ENCODE data around the gene GRIA1. TPM values are rescaled to one million over a fixed set of nuclear protein-coding genes. Genes with fewer than 3 reads are reported as not detected.

The GRIA1 gene
- total and polyA plus RNA-seq, 8 donors, result 0.04 to 0.22 (median 0.05) TPM; not detected in 3

DNA sequence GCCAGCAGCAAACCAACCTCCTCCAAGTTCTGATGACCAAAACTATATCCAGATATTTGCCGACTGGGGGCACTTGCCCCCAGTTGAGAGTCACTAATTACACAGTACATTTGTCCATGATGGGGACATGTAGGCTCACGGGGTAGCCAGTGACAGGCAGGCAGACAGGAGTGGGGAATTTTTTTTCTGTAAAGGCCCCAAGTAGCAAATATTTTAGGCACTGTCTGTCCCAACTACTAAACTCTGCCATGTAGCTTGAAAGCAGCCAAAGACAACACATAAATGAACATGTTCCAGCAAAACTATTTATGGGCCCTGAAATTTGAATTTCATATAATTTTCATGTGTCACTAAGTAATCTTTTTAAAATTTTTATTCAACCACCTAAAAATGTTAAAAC lies 80.7 kb downstream of the GRIA1 start:
- TF ChIP-seq, protein P1, sequence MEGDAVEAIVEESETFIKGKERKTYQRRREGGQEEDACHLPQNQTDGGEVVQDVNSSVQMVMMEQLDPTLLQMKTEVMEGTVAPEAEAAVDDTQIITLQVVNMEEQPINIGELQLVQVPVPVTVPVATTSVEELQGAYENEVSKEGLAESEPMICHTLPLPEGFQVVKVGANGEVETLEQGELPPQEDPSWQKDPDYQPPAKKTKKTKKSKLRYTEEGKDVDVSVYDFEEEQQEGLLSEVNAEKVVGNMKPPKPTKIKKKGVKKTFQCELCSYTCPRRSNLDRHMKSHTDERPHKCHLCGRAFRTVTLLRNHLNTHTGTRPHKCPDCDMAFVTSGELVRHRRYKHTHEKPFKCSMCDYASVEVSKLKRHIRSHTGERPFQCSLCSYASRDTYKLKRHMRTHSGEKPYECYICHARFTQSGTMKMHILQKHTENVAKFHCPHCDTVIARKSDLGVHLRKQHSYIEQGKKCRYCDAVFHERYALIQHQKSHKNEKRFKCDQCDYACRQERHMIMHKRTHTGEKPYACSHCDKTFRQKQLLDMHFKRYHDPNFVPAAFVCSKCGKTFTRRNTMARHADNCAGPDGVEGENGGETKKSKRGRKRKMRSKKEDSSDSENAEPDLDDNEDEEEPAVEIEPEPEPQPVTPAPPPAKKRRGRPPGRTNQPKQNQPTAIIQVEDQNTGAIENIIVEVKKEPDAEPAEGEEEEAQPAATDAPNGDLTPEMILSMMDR (IDR thresholded peaks at IDR 0.05), result no peak
- intact Hi-C loops (cut with DNase I), result no loop called here
- Histone ChIP-seq H3K4me1 (no peaks in the 10 kb centered on the region), H3K27me3 (no peaks in the 10 kb centered on the region), H3K27ac (no peak overlapping the region), H3K9me3 (no peaks in the 10 kb centered on the region), H3K4me3 (no peak overlapping the region), H3K36me3 (no peaks in the 10 kb centered on the region)
- DNase-seq (no peak), FAIRE-seq (no peak), ATAC-seq (no peak)
- 72 to 79% methylated on average over 2 of the region's 2 CpGs for WGBS, 2 donors

DNA sequence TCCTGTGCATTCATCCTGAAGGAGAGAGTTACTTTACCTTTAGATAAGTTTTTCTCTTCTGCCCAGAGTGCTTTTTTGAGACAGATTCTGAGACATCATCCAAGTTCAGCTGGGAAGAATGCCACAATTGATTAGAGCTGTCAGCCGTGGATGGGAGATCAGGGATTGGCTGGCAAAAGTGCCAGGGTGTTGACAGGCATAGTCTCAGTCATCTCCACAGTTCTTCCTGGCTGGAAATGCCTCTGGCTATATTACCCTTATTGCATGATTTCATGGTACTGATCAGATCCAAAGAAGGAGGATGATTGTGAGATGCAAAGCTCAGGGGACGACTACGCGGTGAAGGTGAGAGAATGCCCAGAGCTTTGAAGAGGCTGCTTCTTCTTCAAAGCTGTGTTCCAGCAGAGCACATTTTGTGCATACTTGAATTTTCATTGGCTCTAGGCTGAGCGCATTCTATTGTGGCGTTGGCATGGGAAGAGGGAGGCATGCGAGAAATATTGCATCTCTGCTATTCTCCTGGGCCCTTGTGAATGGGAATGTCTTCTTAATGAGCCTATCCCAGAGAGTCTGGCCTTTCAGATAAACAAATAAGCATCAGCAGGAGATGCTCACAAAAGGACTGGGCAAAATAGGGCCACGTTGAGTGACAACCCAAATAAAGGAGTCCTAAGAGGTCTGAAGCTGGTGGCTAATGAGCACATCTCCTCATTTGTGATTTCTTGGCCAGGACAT lies 82.1 kb downstream of the GRIA1 start:
- H3K9me3 ChIP-seq, result no peaks in the 10 kb centered on the region
- TF ChIP-seq, protein P1 (IDR thresholded peaks at IDR 0.05), result no peak
- no peak overlapping the region for H3K27ac ChIP-seq
- H3K27me3 ChIP-seq, result no peaks in the 10 kb centered on the region
- no peak overlapping the region for H3K4me3 ChIP-seq
- no peaks in the 10 kb centered on the region for H3K36me3 ChIP-seq
- no peak for DNase-seq
- no peak for FAIRE-seq
- WGBS, 2 donors, result 72 to 80% methylated on average over 8 of the region's 8 CpGs
- ATAC-seq, result no peak
- intact Hi-C loops (cut with DNase I), result no loop called here
- no peaks in the 10 kb centered on the region for H3K4me1 ChIP-seq

DNA sequence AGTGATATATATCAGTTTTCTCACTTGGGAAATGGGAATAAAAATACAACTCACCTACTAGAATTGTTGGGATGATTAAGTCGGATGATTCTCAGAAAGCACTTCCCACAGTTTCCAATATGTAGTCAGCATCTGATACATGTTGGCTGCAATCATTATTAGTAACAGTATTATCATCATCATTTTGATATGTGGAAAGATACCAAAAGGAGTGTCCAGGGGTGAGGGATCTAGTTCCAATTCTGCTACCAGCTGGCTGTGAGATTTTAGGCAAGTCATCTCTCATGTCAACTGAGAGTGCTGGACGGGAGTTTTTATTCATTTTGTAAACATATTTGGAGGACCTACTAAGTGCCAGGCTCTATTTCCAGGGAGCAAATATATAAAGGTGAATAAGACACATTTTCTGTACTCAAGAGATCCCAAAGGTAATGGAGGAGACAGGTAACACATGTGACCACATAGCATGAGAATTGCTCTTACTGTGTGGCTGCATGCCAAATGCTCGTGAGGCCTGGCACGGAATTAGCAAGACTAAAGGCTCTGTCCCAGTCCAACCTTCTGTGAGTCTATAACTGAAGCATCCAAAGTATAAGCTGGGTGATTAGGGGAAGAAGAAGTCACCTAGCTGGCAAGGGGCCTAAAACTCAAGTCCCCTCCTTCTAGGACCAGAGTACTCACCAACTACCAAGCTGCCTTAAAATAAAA lies 83.0 kb downstream of the GRIA1 start:
- H3K36me3 ChIP-seq, result no peaks in the 10 kb centered on the region
- no peak for DNase-seq
- no peak overlapping the region for H3K4me3 ChIP-seq
- no peaks in the 10 kb centered on the region for H3K9me3 ChIP-seq
- FAIRE-seq, result no peak
- intact Hi-C loops (cut with DNase I), result no loop called here
- WGBS, 2 donors, result 47 to 51% methylated on average over 4 of the region's 4 CpGs
- TF ChIP-seq, protein P1 (IDR thresholded peaks at IDR 0.05), result no peak
- no peak overlapping the region for H3K27ac ChIP-seq
- ATAC-seq, result no peak
- H3K27me3 ChIP-seq, result no peaks in the 10 kb centered on the region
- no peaks in the 10 kb centered on the region for H3K4me1 ChIP-seq

DNA sequence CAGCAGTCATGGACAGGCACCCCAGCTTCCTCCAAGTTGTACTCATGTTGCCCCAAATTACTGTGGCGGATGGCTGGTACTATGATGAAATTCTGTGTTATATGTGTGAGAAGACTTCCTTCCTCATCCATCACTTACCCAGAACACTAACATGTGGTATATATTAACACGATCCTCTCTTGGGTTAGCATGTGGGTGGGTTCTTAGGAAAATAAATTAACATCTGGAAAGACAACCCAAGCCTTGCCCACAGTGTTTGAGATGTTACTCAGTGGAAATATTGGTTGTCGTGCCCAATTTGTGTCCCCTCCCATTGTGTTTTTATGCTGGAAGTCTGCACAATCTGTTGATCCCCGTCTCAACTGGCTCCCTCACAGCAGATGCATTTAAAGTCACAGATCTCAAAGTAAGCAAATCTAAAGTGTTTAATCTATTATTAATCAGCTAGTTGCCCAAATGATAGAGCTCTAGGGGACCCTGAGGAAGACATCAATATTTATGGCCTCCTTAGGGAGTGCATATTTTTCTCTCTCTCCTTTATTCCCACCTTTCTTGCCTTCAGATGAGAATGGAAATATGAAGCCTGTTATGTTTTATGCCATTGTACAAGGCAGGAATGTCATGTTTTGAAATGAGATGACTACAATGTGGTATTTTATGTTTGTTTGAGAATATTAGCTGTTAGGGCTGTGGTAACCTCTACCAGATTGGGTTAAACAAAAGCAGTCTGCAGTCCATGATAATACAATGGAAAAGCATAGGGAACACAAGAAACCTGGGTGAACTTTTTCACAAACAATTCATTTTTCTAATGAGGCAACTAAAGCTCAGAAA lies 93.9 kb downstream of the GRIA1 start:
- intact Hi-C loops (cut with DNase I), result no loop called here
- H3K9me3 ChIP-seq, result no peaks in the 10 kb centered on the region
- DNase-seq, result no peak
- no peak for FAIRE-seq
- H3K27me3 ChIP-seq, result peaks cover 0 to 3% (median 0%) of the 10 kb centered on the region in 4 donors
- TF ChIP-seq, protein P1 (IDR thresholded peaks at IDR 0.05), result no peak
- no peak overlapping the region for H3K27ac ChIP-seq
- 45 to 53% methylated on average over 4 of the region's 4 CpGs for WGBS, 2 donors
- no peaks in the 10 kb centered on the region for H3K4me1 ChIP-seq
- no peak overlapping the region for H3K4me3 ChIP-seq
- no peaks in the 10 kb centered on the region for H3K36me3 ChIP-seq
- no peak for ATAC-seq
